Heart right ventricle (tissue), 16 donors: ENCODE data around the gene CD4. TPM values are rescaled to one million over a fixed set of nuclear protein-coding genes. Genes with fewer than 3 reads are reported as not detected.
A peak's percentile ranks its signal among the peaks of the same experiment; 100 is the strongest.
"Not testable (repeated sequence)": the region's sequence is repeated elsewhere in the genome, so short reads cannot be mapped to it uniquely, and the experiment has no call there.

Experiments
- ATAC-seq, 8 donors: fragments of 200-7000 bp; cut with Tn5 transposase; one replicate each; pipeline ENCODE4 v1.9.1; 2020; ENCODE audit warnings: mild to moderate bottlenecking in 8 of 8, moderate library complexity in 8 of 8, moderate number of reproducible peaks in 1 of 8
- DNase-seq, 2 donors: peaks; one replicate each; pipeline ENCODE4 v3.0.0-alpha.2; 2020
- H3K27ac ChIP-seq, 10 donors: fragments of 200-600 bp; sonication (generic) in 2 of 10; one replicate each; pipeline versions ENCODE4 v1.5.0 to v1.8.0; 2020 to 2022; ENCODE audit warnings: mild to moderate bottlenecking in 3 of 10
- H3K27me3 ChIP-seq, 7 donors: fragments of 200-600 bp; one replicate each; pipeline ENCODE4 v1.8.0; 2021 to 2022; ENCODE audit warnings: mild to moderate bottlenecking in 2 of 7
- H3K36me3 ChIP-seq, 9 donors: fragments of 200-600 bp; sonication (generic) in 1 of 9; one replicate each; pipeline versions ENCODE4 v1.5.0 to v1.8.0; 2020 to 2022; ENCODE audit warnings: mild to moderate bottlenecking in 2 of 9
- H3K4me1 ChIP-seq, 9 donors: fragments of 200-600 bp; sonication (generic) in 1 of 9; one replicate each; pipeline versions ENCODE4 v1.5.0 to v1.8.0; 2020 to 2022; ENCODE audit warnings: mild to moderate bottlenecking in 4 of 9
- H3K4me3 ChIP-seq, 10 donors: fragments of 200-600 bp; sonication (generic) in 2 of 10; one replicate each; pipeline versions ENCODE4 v1.5.0 to v1.8.0; 2020 to 2022; ENCODE audit warnings: mild to moderate bottlenecking in 7 of 10, moderate library complexity in 2 of 10
- H3K9me3 ChIP-seq, 11 donors: fragments of 200-600 bp in 10 of 11; sonication (generic) in 2 of 11; one replicate each; pipeline versions ENCODE4 v1.5.0 to v1.8.0; 2013 to 2022; ENCODE audit warnings: mild to moderate bottlenecking in 2 of 11, control low read depth in 1 of 11, moderate library complexity in 1 of 11
- WGBS, 2 donors: extraction: QIAGEN DNeasy Blood & Tissue Kit; methylation state at CpG; one replicate each; pipeline ENCODE4 v1.1.7; 2013; ENCODE audit warnings: inconsistent platforms in 1 of 2; 5-methylcytosine and 5-hydroxymethylcytosine counted together
- intact Hi-C, 10 donors: fragments of 100-400 bp; cut with DNase I; formaldehyde crosslinking; loops; one replicate each; pipeline versions ENCODE4 v1.11.1 to v1.14.2; 2022
- polyA plus RNA-seq, 2 donors: library from polyadenylated mRNA; stranded (reverse); fragments of 200-250 nt; gene quantifications; one replicate each; pipeline ENCODE4 v1.2.3, GENCODE V29; 2013
- total RNA-seq, 10 donors: library from RNA; stranded (reverse); fragmentation: NEBNext Ultra II Directional in 3 of 10; extraction: Animal tissue kit (Norgen Biotek cat#: 25700) in 3 of 10; gene quantifications; one replicate each; pipeline versions ENCODE4 v1.2.1 to v1.2.4, GENCODE V29; 2021 to 2023
- TF ChIP-seq, protein P1 (sequence below), 9 donors: fragments of 200-600 bp; sonication (generic) in 2 of 9; IDR thresholded peaks; one replicate each; pipeline versions ENCODE4 v1.5.0 to v1.8.0; 2021 to 2022; ENCODE audit warnings: antibody characterized with exemption in 9 of 9, mild to moderate bottlenecking in 5 of 9, moderate library complexity in 1 of 9
- donor health status: Arrhythmogenic right ventricular cardiomyopathy.
- donor health status: ischemic (EF 13 %, LVEDD 7.1; RV severe dilation, severe dysfunction).
- donor health status: healthy with polysubstance abuse.
- donor health status: DM: no; HTN: yes; CAD: no.
- donor health status: DM: no; HTN: no; CAD: no.
- donor health status: ischemic (EF 25% LVEDD 6.9; RV normal size, moderate dysfunction).
- donor health status: ischemic (EF 25% LVEDD 5.7; RV mildly dilated, moderate dysfunction).
- donor health status: healthy.
- donor health status: DM: yes; HTN: yes; CAD: no.
- donor health status: Ischemic cardiomyopathy.
- donor health status: ischemic (EF 35%, LVEDD 5.7; RV mildly dilated, moderate dysfunction).
- donor health status: nonischemic (EF 11% LVEDD 7.7; RV severe dilation, severe dysfunction).
- donor health status: DM: yes; HTN: yes; CAD: no.
- donor health status: PGD.
- donor health status: ischemic (EF 29% LVEDD 5.4; RV normal size, mild dysfunction).
- donor health status: nonischemic (EF 23%, LVEDD 6.1; RV moderate dilation, normal function).

Gene CD4
- total and polyA plus RNA-seq, 12 donors = 2.6 to 44.3 (median 4.2) TPM

DNA sequence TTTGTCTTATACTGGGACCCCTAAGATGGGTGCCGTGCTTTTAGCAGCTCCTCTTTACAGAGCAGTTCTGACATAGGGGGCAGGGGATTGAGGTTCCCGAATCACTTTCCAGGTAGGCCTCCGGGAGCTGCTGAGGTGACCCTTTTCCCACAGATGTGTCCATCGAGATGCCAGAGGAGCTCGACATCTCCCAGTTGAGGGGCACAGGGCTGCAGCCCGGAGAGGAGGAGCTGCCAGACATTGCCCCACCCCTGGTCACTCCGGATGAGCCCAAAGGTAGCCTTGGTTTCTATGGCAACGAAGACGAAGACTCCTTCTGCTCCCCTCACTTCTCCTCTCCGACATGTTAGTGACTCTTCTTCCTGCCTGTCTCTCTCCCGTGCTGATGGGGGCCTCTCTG lies 73.7 kb downstream of the CD4 start:
- WGBS, 2 donors = 93 to 95% methylated on average over 11 of the region's 11 CpGs
- Histone ChIP-seq H3K36me3 (peaks cover 0 to 84% (median 66%) of the 10 kb centered on the region in 9 donors), H3K4me3 (no peak overlapping the region), H3K27me3 (no peaks in the 10 kb centered on the region), H3K9me3 (no peaks in the 10 kb centered on the region), H3K27ac (no peak overlapping the region), H3K4me1 (peaks cover 5 to 11% (median 7%) of the 10 kb centered on the region in 9 donors)
- DNase-seq (no peak), ATAC-seq (no peak)
- intact Hi-C loops = loop anchor here in 1 of 10 donors (10.0 kb wide), 1 partner anchor 82 kb away; the partner anchor contains the start of genes C12orf57 and RNU7-1
- TF ChIP-seq, protein P1, sequence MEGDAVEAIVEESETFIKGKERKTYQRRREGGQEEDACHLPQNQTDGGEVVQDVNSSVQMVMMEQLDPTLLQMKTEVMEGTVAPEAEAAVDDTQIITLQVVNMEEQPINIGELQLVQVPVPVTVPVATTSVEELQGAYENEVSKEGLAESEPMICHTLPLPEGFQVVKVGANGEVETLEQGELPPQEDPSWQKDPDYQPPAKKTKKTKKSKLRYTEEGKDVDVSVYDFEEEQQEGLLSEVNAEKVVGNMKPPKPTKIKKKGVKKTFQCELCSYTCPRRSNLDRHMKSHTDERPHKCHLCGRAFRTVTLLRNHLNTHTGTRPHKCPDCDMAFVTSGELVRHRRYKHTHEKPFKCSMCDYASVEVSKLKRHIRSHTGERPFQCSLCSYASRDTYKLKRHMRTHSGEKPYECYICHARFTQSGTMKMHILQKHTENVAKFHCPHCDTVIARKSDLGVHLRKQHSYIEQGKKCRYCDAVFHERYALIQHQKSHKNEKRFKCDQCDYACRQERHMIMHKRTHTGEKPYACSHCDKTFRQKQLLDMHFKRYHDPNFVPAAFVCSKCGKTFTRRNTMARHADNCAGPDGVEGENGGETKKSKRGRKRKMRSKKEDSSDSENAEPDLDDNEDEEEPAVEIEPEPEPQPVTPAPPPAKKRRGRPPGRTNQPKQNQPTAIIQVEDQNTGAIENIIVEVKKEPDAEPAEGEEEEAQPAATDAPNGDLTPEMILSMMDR (IDR thresholded peaks at IDR 0.05) = no peak

GRCh38 chr12:6863586-6864321 lies 74.4 kb downstream of the CD4 start:
- DNase-seq (no peak), ATAC-seq (no peak)
- no peaks in the 10 kb centered on the region for H3K27me3 ChIP-seq
- H3K9me3 ChIP-seq = no peaks in the 10 kb centered on the region
- no peak overlapping the region for H3K27ac ChIP-seq
- peaks cover 0 to 76% (median 59%) of the 10 kb centered on the region in 9 donors for H3K36me3 ChIP-seq
- WGBS, 2 donors = 94 to 98% methylated on average over 16 of the region's 16 CpGs
- TF ChIP-seq, protein P1 (IDR thresholded peaks at IDR 0.05) = no peak
- H3K4me3 ChIP-seq = no peak overlapping the region
- intact Hi-C loops = loop anchor here in 1 of 10 donors (10.0 kb wide), 1 partner anchor 81 kb away; the partner anchor contains the start of genes C12orf57 and RNU7-1
- peaks cover 11 to 19% (median 14%) of the 10 kb centered on the region in 9 donors for H3K4me1 ChIP-seq

DNA sequence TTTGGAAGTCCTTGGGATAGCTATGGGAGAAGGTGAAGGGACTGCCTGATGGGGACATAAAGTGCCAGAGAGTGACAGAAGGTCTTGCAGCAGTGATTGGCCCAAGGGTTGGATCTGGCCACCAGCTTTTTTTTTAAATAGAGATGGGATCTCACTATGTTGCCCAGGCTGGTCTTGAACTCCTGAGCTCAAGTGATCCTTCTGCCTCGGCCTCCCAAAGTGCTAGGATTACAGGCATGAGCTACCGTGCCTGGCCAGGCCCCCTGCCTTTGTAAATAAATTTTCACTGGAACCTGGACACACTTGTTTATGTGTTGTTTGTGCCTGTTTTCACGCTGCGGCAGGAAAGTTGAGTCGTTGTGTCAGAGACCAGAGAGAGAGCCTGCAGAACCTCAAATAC lies 76.0 kb downstream of the CD4 start:
- H3K27me3 ChIP-seq, H3K27ac ChIP-seq, DNase-seq, ATAC-seq, H3K9me3 ChIP-seq, H3K4me3 ChIP-seq: not testable (repeated sequence)
- intact Hi-C loops = loop anchor here in 2 of 10 donors (5.0 to 10.0 kb wide), 2 partner anchors 72 to 79 kb away; partner anchors contain the start of genes C12orf57 (in 1 of the 2) and RNU7-1 (in 1 of the 2)
- peaks cover 24 to 31% (median 30%) of the 10 kb centered on the region in 9 donors for H3K4me1 ChIP-seq
- H3K36me3 ChIP-seq = peaks cover 3 to 75% (median 54%) of the 10 kb centered on the region in 9 donors
- WGBS, 2 donors = 91 to 95% methylated on average over 5 of the region's 5 CpGs

DNA sequence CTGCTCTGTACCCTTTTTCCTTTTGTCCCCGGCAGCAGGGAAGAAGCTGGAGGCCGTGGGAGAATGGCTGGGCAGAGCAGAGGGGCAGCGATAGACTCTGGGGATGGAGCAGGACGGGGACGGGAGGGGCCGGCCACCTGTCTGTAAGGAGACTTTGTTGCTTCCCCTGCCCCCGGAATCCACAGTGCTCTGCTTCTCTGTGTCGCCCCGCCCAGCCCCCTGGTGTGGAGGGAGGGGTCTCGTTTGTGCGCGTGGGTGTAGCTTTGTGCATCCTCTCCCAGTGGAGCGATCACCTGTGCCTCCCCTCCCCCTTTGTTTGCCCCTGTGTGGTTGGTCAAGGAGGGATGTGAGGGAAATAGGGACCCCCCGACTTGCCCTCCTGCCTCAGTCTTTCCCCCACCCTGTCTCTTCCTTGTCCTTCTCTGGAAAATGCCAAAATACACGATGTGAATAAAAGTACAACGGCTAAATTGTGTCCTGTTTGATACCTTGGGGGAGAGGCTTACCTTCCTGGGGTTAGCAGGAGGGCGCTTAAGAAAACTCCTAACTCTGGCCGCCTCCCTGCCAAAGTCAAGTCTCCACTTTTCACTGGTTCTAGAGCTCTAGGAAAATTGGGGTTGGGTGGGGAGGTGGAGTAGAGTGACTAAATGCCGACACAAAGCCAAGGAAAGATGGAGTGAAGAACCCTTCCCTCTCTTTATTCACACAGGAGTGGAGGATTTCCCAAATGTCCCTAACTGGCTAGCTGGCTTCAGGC lies 77.0 kb downstream of the CD4 start:
- no peaks in the 10 kb centered on the region for H3K9me3 ChIP-seq
- peak overlapping the region; percentile 26 to 100 (median 96) for H3K4me3 ChIP-seq
- TF ChIP-seq, protein P1 (IDR thresholded peaks at IDR 0.05) = no peak
- H3K4me1 ChIP-seq = peaks cover 24 to 41% (median 40%) of the 10 kb centered on the region in 9 donors
- intact Hi-C loops = loop anchor here in 2 of 10 donors (5.0 to 10.0 kb wide), 2 partner anchors 71 to 78 kb away; partner anchors contain the start of genes C12orf57 (in 1 of the 2) and RNU7-1 (in 1 of the 2)
- H3K36me3 ChIP-seq = peaks cover 2 to 75% (median 52%) of the 10 kb centered on the region in 9 donors
- DNase-seq = no peak
- no peaks in the 10 kb centered on the region for H3K27me3 ChIP-seq
- WGBS, 2 donors = 81 to 82% methylated on average over 19 of the region's 19 CpGs
- ATAC-seq = no peak
- H3K27ac ChIP-seq = peak overlapping the region in 9 of 10 donors; percentile 98 to 100 (median 100)
